Stimulated activated CD4-positive, alpha-beta T cell treated with anti-CD3 and anti-CD28 coated beads, Interleukin-15, amount 100 ng/mL, for 24 hours (primary cell): Measurements from ENCODE around the gene KCNH5.

ENCODE experiments used
- DNase-seq: peaks from one replicate; pipeline ENCODE4 v3.0.0-alpha.2; 2020

KCNH5 gene

DNA sequence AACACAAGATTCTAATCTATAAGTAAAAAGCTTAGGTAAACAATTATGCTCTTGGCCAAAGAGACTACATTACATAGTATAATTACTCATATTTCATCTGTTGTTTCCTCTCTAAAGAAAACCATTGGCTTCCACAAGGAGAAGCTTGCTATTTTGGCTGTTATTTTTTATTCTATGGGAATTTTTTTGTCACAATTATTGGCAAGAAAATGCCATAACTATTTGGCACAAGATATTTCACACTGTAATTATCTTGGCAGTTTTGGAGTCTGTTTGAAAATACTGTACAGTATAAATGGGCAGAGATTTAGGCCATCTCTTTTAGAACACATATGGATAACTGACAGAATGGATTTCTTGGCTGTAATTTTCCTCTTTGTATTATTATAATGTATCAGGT lies 51.2 kb downstream of the KCNH5 start:
- no peak for DNase-seq

DNA sequence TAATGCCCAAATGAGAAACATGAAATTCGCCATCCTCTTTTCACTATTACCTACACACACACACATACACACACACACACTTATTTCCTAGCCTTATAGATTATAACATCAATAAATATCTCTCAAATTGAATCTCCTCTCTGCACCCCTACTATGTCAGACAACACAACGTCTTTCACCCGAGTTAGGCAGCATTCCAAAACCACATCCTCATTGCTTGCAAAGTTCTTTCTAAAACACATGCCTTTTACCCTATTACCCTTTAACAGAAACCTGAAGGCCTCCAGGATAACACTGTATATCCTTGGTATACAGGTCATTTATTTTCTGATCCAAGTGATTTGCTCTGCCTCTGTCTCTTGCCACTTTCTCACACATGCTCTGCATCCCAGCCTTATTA lies 56.3 kb downstream of the KCNH5 start:
- no peak for DNase-seq

DNA sequence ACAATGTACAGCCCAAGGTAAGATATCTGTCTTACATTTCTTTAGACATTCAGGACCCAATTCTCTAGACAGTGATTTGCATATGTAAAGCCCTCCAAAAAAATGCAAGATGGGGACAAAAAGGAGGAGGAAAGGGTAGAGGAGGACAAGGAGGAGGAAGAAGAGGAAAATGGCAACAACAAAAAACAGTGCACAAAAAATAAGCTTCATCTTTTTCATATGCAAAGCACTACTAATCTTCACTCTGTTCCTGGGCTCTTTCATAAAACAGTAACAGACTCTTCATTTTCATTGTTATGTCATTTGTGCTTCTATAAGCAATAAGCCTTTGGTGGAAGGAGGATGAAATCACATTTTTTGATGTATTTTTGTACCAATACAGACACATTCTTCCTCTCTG lies 61.4 kb downstream of the KCNH5 start:
- DNase-seq, result no peak

DNA sequence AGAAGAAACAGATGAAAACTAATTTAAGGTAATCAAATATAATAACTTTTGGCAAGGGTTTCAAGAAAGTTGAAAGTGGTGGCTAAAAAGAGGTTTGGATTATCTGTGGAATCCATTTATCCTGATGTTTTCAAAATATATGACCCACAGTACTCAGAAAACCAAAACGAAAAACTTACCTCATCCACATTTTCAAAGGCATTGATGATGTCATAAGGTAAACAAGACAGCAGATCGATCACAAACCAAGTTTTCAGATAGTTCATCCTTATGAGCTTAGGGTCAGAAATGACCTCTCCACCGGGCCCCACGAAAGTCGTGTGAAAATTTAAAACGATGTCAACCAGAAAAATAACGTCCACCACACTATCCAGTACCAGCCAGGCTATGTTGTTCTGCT lies 64.6 kb downstream of the KCNH5 start:
- no peak for DNase-seq

DNA sequence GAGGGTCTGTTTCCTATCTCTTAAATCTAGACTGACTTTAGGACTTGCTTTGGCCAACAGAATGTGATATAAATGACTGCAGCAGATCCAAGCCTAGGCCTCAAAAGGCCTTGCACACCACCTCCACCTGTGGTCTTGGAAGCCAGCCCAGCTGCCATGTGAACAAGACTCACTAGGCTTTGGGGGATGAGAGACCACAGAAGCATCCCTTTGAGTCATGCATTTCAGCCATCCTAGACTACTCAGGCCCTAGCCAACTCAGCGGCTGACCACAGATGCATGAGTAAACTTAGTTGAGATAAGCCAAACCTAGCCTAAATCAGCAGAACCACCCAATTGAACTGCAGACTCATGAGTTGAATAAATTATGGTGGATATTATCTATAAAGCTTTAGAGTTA lies 87.7 kb downstream of the KCNH5 start:
- DNase-seq, result no peak

DNA sequence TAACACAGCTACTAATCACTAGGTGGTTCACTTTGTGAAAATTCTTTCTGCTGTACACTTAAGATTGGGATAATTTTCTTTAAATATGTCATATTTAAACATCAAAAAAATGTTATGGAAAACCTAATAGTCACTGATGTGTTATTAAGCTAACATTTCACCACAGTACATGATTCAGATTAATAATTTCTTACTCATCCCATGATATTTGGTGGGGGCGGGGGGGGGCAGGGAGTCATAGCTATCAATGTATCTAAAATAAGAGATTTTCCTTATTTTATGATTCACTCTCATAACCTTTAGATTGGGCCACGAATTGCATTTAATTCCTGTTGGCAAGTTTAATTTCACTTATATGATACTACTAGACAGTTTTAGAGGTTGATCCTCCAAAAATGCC lies 88.8 kb downstream of the KCNH5 start:
- DNase-seq, result no peak

DNA sequence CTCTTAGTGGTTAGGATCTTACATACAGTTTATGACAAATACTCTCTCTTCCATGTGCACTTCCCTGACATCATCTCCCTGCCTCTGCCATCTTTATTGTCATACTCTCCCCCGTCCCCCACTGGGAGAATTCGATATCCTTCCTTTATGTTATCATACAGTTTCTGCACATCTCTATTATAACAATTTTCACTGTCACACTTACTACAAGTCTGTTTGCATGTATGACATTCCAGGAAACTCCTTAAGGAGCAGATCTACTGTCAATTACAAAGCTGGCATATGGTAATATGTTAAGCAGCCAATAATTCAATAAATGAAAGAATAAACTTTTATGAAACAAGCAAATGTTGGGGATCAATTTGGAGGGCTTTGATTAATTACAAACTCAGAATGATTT lies 91.1 kb downstream of the KCNH5 start:
- DNase-seq, result no peak

DNA sequence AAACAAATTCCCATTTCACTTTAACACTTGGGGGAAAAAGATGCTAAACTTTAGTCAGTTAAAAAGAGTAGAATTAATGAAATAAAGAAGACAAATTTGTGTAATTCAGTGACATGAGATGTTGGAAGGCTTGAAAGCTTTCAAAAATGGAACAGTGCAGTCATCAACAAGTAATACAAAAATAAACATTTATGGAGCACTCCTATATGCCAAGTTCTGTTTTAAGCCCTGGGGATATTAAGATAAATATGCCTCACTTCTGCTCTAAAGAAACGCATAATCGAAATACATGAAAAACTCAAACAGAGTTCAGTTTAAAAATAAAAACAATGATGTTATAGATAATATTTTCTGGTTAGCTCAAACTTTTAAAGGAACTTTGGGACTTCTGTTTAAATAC lies 93.0 kb downstream of the KCNH5 start:
- DNase-seq, result no peak

DNA sequence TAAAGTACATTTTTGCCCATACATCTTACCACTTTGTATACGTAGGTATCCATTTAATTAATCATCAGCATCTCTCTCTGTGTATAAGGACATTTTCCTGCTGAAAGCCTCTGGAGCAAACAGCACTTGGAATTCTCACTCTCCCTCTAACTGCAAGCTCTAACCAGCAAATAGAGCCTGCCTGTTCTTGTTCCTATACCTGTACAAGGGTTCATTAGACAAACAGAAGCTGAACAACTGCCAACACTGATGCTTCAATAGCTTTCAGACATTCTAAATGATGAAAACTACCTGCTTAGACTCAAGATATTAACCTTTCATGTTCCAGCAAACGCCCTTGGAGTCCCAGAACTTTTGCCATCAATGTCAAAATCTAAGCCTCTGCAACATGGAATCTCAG lies 98.0 kb downstream of the KCNH5 start:
- DNase-seq, result no peak

DNA sequence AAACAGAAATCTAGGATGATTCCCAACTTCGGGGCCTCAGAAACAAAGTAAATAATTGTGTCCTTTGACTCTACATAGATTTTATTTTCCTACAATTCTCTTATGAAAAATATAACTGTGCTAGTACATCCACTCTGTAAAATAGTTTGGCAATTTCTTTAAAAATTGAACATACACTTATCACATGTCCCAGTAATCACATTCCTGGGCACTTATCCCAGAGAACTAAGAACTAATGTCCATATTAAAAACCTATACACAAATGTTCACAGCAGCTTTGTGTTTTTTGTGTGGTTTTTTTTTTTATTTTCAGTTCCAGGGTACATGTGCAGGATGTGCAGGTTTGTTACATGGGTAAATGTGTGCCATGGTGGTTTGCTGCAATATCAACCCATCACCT lies 99.0 kb downstream of the KCNH5 start:
- no peak for DNase-seq

DNA sequence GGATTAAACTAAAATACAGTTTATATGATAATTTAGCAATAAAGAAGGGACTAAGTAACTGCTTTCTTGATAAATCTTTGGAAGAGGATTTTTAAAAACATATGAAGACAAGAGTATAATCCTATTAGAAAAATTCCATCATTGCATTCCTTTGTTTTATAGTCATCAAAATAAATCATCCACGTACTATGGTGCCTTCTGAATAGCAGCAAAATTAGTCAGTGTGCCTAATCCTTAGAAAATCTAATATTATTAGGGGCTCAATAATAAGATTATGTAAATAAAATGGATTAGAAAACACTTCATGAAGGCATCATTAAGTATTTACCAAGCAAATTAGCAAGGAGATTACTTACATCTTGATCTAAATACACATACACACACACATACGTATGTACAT lies 102.1 kb downstream of the KCNH5 start:
- no peak for DNase-seq

DNA sequence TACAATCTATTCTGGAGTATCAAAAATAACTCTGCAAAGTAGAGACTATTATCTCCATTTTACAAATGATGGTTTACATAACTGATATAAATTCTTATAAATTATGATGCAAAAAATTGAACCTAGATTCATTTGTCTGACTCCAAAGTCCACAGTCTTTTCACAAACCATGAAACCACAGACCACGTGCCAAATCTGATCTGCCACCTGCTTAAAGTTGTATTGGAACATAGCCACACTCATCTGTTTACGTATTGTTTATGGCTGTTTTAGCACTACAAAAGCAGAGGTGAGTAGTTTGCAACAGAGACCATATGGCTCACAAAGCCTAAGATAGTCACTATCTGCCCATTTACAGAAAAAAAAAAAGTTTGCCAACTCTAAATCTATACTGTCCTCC lies 105.3 kb downstream of the KCNH5 start:
- DNase-seq, result no peak

DNA sequence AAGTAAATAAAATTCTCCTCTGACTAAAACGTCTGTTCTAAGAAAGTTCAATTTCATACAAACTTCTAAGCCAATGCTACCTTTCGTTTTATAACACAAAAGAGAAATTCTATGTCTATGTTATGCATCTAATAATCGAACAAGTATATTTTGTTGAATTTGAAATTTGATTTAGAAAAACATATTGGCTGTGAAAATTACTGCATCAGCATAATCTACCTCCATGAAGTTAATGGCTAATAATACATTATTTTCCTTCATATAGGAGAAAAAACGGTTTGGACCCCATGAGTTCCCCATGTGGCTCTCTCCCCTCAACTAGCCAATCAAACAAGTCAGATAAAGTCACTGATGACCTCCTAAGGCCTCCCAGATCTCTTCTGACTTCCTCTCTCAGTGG lies 106.5 kb downstream of the KCNH5 start:
- no peak for DNase-seq

DNA sequence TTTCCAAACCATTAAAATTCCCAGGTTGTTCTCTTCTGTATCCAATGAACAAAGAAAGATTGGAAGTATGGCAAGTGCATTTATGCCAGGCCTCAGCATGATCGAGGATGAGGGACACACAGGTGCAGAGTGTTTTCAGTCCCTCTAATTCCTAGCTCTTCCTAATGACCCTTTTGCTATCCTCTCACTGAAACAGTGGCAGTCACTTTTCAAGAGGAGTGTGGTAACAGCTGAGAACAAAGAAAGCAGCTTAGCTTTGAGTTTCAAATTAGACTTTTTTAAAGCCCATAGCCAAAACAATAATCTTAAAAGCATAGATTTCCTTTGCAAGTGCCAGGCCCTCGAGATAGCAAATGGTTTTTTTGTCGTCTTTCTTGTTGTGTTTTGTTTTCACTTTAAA lies 110.8 kb downstream of the KCNH5 start:
- no peak for DNase-seq

DNA sequence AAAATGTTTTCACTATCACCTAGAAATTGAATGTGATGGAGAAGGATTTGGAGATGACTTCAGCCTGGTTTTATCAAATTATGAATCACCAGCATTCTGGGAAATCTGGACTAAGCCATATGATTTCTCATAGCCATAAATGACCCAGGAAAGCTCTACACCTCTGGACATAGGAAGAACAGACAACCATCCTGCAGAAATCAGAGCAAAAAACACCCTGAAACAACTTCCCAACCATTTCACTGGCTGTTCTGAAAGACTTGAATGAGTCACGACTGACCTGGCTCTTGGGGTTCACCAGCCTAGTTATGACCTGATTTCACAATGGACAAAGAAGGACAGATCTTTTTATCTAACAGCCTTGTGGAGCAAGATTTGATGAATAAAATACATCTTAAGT lies 123.8 kb downstream of the KCNH5 start:
- DNase-seq, result no peak

DNA sequence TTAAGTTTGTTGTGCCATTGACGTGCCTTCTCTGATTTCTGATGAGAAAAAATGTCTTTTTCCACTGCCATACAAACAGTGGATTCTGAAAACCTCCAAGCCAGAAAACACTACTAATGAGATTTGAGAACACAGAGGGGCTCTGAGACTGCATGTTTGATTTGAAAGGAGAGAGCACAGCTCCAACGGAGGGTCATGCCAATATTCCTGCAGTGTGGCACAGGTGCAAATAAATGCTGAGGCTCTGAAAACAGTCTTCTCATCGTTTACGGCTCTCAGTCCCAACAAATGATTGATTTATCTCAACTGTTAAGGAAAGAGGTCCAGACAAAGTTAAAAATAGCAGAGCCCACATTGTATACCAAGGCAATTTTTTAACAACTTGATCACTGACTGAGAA lies 128.7 kb downstream of the KCNH5 start:
- no peak for DNase-seq

DNA sequence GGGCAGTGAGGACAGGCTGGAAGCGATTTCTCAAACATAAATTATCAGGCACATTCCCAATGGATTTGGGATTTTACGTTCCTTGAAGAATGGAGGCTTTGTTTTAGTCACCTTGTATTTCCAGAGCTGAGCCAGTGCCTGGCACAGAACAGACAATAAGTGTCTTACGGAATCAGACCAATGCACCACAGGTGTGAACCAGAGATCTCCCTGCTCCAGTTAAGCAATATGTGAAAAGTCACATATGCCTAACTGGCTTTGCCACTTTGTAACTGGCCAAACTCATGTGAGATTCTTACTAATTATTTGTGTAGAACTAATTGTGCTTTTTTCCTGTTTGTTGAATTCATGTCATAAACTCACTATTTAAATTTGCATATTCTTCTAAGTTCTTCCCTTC lies 130.4 kb downstream of the KCNH5 start:
- DNase-seq, result no peak

DNA sequence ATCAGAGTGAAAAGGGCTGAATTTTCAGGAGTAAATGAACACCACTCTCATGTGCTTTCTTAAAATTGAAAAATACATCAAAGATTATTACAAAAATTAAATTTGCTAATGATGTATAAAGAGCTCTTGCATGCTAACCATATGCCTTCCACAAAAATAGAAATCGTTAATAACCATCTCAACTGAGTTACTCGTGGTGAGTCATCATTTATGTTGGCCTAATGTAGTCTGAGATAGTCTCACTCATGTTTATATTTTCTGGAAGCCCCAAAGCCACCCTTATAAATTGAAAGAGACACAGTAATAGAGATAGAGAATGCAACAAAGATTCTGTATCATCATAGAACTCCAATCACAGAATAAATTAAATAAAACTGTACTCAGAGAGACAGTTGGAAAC lies 131.2 kb downstream of the KCNH5 start:
- DNase-seq, result no peak

DNA sequence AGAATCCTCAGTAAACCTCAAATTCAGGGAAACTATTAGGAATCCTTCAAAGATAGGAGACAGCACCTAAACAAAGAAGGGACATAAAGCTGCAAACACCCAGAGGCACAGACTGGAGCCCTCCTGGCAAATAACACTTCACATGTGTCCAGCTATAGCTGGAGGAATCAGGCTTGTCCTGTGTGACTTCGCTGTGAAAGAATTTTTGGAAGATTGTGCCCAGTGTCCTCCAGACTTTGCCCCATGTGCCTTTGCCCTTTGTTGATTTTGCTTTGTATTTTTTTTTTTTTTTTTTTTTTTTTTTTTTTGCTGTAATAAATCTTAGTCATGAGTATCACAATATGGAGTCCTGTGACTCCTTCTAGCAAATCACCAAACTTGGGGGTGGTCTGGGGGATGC lies 136.8 kb downstream of the KCNH5 start:
- no peak for DNase-seq

DNA sequence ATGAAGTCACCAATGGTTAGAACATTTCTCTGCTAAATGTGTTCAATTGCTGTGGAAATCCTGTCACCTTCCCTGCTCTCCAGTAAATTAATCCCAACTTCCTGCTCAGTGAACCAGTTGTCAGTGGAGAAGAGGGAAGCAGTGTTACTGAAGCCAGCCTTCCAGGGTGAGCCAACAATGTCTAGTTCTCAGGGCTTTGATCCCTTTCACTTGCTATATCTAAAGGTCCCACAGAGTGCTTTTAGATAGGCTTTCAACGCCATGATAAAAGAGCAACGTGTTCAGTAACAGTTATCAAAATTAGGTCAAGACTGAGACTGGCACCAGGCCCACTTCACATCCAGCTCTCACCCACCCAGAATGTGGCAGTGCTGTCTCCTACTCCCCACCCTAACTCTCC lies 139.7 kb downstream of the KCNH5 start:
- no peak for DNase-seq

DNA sequence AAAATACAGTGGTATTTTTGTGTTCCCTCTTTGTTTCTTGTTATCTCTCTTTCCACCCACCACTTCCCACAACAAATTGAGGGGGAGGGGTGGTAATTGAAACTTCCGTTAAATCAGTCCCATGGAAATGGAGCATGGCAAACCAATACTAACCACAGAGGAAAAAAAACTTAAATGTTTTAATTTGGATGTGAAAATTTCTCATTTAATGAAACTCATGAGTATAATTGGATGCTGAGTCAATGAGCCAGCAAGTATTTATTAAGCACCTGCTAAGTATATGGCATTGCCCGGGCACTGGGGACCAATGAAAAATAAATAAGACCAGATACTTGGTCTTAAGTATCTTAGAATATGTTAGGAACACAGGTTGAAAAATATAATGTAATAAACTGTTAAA lies 147.5 kb downstream of the KCNH5 start:
- no peak for DNase-seq

DNA sequence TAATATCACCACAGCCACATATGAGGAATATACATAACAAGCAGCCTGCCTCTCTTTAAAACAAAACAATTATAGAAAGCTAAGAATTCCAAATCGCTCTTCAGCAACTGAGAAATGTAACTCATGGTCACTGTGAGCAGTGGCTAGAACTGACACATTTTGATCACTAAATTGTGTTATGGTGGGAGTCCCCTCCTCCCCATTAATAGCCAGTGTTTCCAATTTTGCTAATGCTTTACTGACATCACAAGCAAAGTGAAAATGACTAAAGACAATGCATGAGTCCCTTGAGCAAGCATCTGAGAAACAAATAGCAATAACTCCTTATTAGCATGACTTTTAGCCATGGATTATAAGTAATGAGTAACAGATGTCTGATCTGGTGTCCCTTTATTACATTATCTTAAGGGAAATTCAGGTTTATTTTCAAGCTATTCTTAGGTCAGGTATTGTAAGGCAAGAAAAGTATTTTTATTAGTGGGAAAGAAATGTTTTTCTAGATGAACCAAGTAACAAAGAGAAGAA lies 148.3 kb downstream of the KCNH5 start:
- DNase-seq, result no peak

DNA sequence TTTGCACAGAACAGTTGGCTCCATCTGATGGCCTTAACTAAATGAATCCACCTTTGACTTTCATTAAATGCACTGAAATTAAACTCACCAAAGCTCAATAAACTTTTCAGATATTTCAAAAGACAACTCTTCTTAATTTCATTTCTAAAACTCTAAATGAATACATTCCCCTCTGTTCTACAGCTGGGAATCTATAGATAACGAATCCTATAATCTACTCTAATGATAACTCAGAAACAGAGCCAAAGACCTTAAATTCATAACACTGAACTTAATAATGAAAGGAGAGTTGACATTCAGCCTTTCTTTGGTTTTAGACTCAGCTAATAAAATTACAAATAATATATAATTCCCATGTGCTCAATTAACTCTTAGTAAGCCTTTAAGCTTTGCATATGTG lies 150.5 kb downstream of the KCNH5 start:
- no peak for DNase-seq

DNA sequence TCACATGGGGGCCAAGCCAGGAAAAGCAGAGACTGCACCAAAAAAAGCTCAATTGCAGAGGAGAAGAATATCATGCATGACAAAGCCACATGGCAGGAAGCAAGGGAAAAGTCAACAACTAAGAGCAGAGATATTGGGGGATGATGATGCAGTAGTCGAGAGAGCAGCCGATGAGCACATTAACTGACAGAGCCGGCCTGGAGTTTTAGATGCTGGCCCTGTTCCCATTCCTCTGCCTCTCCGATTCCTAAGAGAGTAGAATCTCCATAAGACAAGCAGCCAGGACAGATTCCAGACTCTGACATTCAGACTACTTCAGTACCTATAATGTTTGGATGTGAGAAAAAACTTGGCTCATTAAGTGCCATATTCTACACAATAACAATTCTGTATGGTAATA lies 155.9 kb downstream of the KCNH5 start:
- no peak for DNase-seq

DNA sequence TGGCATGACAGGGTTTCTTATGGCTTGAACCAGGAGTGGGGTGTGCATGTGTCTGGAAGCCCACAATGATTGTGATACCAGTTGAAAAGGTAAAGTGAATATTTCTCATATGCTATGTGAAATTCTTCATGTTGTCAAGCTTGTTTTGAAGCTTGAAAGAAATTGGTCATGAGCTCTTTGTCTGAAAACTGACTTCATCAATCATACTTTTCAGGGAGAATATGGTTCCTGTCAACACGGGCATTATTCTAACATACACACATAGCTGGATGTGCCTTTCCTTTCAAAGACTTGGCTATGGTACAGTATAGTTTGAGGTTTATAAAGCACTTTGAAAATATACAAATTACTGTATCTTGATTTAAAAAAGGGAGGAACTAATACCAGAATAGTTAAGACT lies 158.8 kb downstream of the KCNH5 start:
- no peak for DNase-seq

DNA sequence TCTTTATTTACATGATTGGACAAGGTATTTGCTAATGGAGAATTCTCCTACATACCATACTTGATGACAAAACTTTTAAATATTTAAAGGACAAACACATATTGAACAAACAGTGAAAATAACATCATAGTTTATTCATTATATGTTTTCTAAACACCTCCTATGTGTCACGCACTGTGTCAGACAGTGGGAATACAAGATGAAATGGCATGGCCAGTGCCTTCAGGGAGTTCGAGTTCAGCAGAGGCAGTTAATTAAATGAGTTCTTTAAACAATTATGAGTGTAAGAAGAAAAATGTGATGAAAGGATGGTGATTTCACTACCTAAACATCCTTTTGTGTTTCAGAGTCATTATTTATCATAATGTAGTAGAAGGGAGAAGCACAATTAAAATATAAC lies 159.8 kb downstream of the KCNH5 start:
- no peak for DNase-seq
